SIG-M5 treated with dmso at 0.1 percent for 504 hours (cell line): ENCODE data around the gene VEGFD.
"Not testable (repeated sequence)": the region's sequence is repeated elsewhere in the genome, so short reads cannot be mapped to it uniquely, and the experiment has no call there.

ENCODE experiments used
- DNase-seq: peaks from one replicate; lab custom pipeline; 2025; ENCODE audit not compliant: unreplicated experiment; lab: John Stamatoyannopoulos, UW

Gene VEGFD

DNA sequence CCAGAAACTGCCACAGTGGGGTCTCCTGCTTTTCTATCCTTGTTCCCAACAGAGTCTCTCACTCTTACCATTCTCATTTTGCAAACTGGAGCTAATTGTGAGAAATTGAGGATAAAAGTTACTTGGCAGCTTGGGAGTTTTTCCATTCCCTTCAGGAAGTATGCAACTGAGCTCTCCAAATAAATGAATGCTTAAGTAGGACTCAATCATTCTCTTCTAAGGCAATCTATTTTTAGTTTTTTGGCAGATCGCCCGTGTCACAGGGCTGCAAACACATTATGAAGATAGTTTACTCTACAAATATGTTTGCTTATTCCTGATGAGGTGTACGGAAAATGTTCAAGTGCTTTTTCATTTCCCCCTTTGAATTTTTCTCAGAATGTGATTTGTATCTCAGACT, 74.1 kb downstream of the VEGFD start:
- DNase-seq = peak; percentile 0

DNA sequence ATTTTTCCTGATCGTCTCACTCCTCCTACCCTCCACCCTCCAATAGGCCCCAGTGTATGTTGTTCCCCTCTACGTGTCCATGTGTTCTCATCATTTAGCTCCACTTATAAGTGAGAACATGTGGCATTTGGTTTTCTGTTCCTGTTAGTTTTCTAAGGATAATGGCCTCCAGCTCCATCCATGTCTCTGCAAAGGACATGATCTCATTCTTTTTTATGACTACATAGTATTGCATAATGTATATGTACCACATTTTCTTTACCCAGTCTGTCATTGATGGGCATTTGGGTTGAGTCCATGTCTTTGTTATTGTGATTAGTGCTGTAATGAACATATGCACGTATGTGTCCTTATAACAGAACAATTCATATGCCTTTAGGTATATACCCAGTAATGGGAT, 78.3 kb downstream of the VEGFD start:
- not testable (repeated sequence) for DNase-seq

DNA sequence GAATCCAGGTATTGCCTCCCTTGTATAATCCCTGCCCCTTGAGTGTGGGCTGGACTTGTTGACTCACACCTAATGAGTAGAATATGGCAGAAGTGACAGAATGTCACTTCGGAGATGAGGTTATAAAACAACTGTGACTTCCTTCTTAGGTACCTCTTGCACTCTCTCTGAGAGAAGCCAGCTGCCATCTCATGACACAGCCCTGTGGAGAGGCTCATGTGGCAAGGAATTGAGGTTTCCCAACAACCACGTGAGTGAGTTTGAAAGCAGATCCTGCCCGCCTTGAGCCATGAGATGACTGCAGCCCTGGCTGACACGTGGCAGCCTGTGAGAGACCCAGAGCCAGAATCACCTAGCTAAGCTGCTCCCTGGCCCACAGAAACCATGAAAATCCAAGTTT, 82.3 kb downstream of the VEGFD start:
- DNase-seq = peak; percentile 68

DNA sequence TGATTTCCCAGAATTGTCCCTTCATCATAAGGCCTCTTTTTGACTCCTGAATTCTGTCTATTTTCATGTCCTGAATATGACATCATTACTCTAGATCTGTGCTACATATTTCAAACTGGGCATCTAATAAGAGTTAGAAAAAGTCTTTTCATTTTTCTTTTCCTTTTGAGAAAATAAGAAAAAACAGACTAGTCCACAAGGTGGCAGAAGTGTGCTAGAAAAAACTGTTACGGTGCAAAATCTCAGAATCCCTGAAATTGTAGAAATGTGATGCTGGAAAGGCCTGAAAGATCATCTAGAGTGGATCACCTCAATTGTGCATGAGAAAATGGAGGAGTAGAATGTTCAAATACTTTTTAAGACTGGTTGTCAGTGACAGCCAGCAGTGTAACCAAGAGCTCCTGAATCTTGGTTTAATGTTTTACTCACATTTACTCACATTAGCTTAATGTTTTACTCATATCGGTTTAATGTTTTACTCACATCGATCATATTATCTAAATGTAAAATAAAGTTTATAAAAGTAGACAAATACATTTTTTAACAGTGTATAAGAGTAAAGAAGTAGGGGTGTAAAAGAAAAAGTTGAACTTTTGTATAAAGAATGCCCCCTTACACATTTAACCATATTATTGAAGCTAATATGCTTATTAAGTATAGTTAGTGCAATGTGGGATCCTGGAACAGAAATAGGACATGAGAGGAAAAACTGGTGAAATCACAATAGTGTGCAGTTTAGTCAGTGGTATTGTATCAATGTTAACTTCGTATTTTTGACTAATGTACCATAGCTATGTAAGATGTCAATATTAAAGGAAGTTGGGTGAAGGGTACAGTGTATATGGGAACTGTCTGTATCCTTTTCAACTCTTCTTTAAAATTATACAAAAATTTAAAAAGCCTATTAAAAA, 84.0 kb downstream of the VEGFD start:
- peak; percentile 13 for DNase-seq

DNA sequence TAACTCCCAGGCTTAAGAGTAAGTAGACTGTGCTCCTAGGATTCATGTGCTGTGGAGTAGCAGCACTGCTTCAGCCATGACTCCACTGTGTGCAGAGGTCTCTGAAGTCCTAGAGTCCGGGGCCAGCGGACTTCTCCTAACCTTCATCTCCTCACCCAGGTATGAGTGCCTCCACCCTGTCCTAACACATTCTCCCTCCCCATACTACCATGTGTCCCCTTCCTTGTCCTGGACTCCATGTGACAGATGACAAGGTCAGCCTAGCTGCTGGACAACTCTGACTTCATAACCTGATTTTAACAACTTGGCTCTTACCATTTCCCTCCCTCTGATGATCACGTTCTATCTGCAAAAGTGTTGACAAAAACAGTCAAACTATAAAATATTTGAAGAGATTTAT, 85.4 kb downstream of the VEGFD start:
- DNase-seq = no peak

DNA sequence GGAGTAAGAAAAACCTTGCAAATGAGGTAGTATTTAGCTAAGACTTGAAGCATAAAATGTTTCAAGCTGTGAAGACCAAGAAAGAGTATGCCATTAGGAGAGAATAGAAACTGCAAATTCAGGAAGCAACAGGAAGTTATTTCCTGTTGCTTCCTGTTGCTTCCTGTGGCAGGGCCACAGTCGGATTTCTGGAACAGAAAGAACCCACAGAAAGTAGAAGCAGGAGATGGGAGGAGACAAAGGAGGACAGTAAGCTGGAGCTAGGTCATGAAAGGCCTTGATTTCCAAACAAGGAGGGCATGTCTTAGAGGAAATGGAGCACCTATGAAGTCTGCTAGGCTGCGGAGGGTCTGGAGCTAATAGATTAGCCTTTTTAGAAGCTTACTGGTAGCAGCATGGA, 86.0 kb downstream of the VEGFD start:
- no peak for DNase-seq
